ENCODE measurements around the gene PRRT1. TPM values are rescaled to one million over a fixed set of nuclear protein-coding genes. Genes with fewer than 3 reads are reported as not detected.
A peak's percentile ranks its signal among the peaks of the same experiment; 100 is the strongest.

PRRT1 gene
- total and polyA plus RNA-seq, 2 of the 4 experiments (the other 2 are of a cell fraction), result 0.99 TPM; not detected in 1

- no TSS peak for BruUV-seq (replicated peaks)
- DNase-seq (no peak), ATAC-seq (ENCODE audit: low read depth) (no peak)
- Histone ChIP-seq H2BK20ac (ENCODE audit: low read depth, low read length) (no peak overlapping the region), H4K8ac (ENCODE audit: low read depth in 2 of 2, low read length in 2 of 2) (no peak overlapping the region), H4K91ac (ENCODE audit: insufficient read depth, low read depth, low read length) (no peak overlapping the region), H3K27me3 (ENCODE audit: control insufficient read depth, insufficient read depth, low read length) (no peaks in the 10 kb centered on the region), H2AFZ (replicated peaks; ENCODE audit: low read length, poor library complexity) (peak overlapping the region; percentile 61), H3K4ac (ENCODE audit: low read depth, low read length) (no peak overlapping the region), H3K4me3 (ENCODE audit: insufficient read depth, low read depth, low read length) (no peak overlapping the region), H2BK5ac (ENCODE audit: low read depth, low read length, poor library complexity, severe bottlenecking) (no peak overlapping the region), H2AK9ac (replicated peaks; ENCODE audit: low read depth, low read length, poor library complexity) (peak overlapping the region; percentile 72), H3K23ac (ENCODE audit: low read depth, low read length) (no peak overlapping the region), H4K5ac (ENCODE audit: low read depth, low read length) (no peak overlapping the region), H3K36me3 (ENCODE audit: control insufficient read depth, insufficient read depth, low read length) (peaks cover 63% of the 10 kb centered on the region), H3K79me1 (ENCODE audit: low read depth in 1 of 2, low read length in 2 of 2) (peaks cover 0 to 18% of the 10 kb centered on the region in 2 experiments; a peak in 2 of 4 replicates), H3K9me1 (ENCODE audit: insufficient read depth, low read length) (peaks cover 9% of the 10 kb centered on the region), H3K27ac (ENCODE audit: insufficient read depth, low read length) (no peak overlapping the region), H4K20me1 (ENCODE audit: insufficient read depth, low read length) (no peaks in the 10 kb centered on the region), H2BK15ac (ENCODE audit: low read depth, low read length) (no peak overlapping the region), H3K14ac (replicated peaks; ENCODE audit: low read depth, low read length) (no peak overlapping the region), H3K18ac (ENCODE audit: low read depth, low read length) (no peak overlapping the region), H3K9ac (ENCODE audit: low read depth, low read length) (no peak overlapping the region), H3K56ac (ENCODE audit: extremely low read depth, insufficient read depth, low read length) (no peak overlapping the region), H3K4me1 (ENCODE audit: control insufficient read depth, insufficient read depth, low read length) (peaks cover 3% of the 10 kb centered on the region; the same call in 1 of the 2 replicates), H3K4me2 (ENCODE audit: low read depth, low read length) (no peak overlapping the region), H3K9me3 (ENCODE audit: control insufficient read depth, insufficient read depth, low read length) (no peaks in the 10 kb centered on the region), H2BK120ac (ENCODE audit: low read depth, low read length) (no peak overlapping the region), H2AK5ac (ENCODE audit: low read depth, low read length) (no peak overlapping the region)
- ChIA-PET CTCF (no interaction called here), POLR2A (ENCODE audit: unreplicated experiment) (no interaction called here)
- in situ Hi-C loops (cut with MboI; ENCODE audit: low sequenced_read_pairs), result no loop called here
- intact Hi-C loops (cut with micrococcal nuclease), result no loop called here
- 90% methylated on average over 10 of the region's 30 CpGs; no CpG with 5 or more reads in 1 of the 2 experiments for WGBS, 2 experiments (ENCODE audit: extremely low coverage in 2 of 2, insufficient read length in 1 of 2)
- dilution Hi-C loops (cut with HindIII; ENCODE audit: low sequenced_read_pairs, unreplicated experiment), result no loop called here
- TF ChIP-seq BHLHE40 (IDR thresholded peaks at IDR 0.05; ENCODE audit: low read depth, low read length) (no peak), RAD21 (IDR thresholded peaks at IDR 0.05; ENCODE audit: low read length) (peak; percentile 17; the same call in 1 of the 2 replicates), CTCF (conservative IDR thresholded peaks at IDR 0.05; ENCODE audit: low read depth, low read length) (0 out of 2 replicates have a peak, but pooled peaks have one; percentile 7), NFE2L2 (IDR thresholded peaks at IDR 0.05; ENCODE audit: low read depth, low read length) (no peak), RCOR1 (IDR thresholded peaks at IDR 0.05; ENCODE audit: insufficient replicate concordance, low read length) (no peak)
Measured at GRCh38 chr6:32166411-32167061, 14.8 kb upstream of the PRRT1 start.

Data from IMR-90 (cell line).